H1 (cell line): ENCODE results near the gene CIB4. TPM values are rescaled to one million over a fixed set of nuclear protein-coding genes. Genes with fewer than 3 reads are reported as not detected.

Source experiments
- CTCF ChIA-PET: fragments of 300-600 bp; sonication (Branson Sonifier 250); formaldehyde crosslinking; loops from one replicate; lab custom pipeline; 2021; ENCODE audit not compliant: partially characterized antibody; lab: Charles Lee
- POLR2A ChIA-PET: fragments of 300-600 bp; sonication (Branson Sonifier 250); formaldehyde crosslinking; loops from one replicate; lab custom pipeline; 2021; ENCODE audit warnings: inconsistent platforms; ENCODE audit not compliant: partially characterized antibody; lab: Charles Lee
- DNase-seq, 2 experiments: peaks; one replicate each; pipeline versions ENCODE4 v3.0.0 to v3.0.0-alpha.2; 2010 to 2022; ENCODE audit warnings: low spot score in 2 of 2, low read depth in 1 of 2, mixed read lengths in 1 of 2
- FAIRE-seq: peaks from 2 replicates; lab custom pipeline; 2011; peaks lifted over from hg19 to GRCh38; lab: Jason Lieb, UNC
- H2AFZ ChIP-seq: 2 replicates; pipeline ENCODE4 v1.8.1; 2012; ENCODE audit warnings: low read length, inconsistent platforms
- H2AK5ac ChIP-seq: 2 replicates; pipeline ENCODE4 v1.6.1; 2013; ENCODE audit warnings: low read depth, low read length
- H2BK120ac ChIP-seq: replicated peaks from 2 replicates; pipeline ENCODE3; 2013; ENCODE audit warnings: low read depth, low read length, inconsistent platforms
- H2BK12ac ChIP-seq: 2 replicates; pipeline ENCODE4 v1.6.1; 2013; ENCODE audit warnings: low read depth, low read length
- H2BK15ac ChIP-seq: 2 replicates; pipeline ENCODE4 v1.6.1; 2013; ENCODE audit warnings: low read length
- H2BK20ac ChIP-seq: 2 replicates; pipeline ENCODE4 v1.6.1; 2013; ENCODE audit warnings: low read length
- H2BK5ac ChIP-seq: 2 replicates; pipeline ENCODE4 v1.6.1; 2013; ENCODE audit warnings: low read depth, low read length
- H3K14ac ChIP-seq: 2 replicates; pipeline ENCODE4 v1.6.1; 2013; ENCODE audit warnings: inconsistent platforms; ENCODE audit not compliant: insufficient read length
- H3K18ac ChIP-seq: 2 replicates; pipeline ENCODE4 v1.6.1; 2013; ENCODE audit warnings: low read length; ENCODE audit errors: extremely low read depth
- H3K23ac ChIP-seq: 2 replicates; pipeline ENCODE4 v1.6.1; 2013; ENCODE audit warnings: inconsistent platforms; ENCODE audit not compliant: insufficient read length
- H3K23me2 ChIP-seq: 2 replicates; pipeline ENCODE4 v1.6.1; 2013; ENCODE audit warnings: low read depth, low read length
- H3K27ac ChIP-seq: 2 replicates; pipeline ENCODE4 v1.6.1; 2011; ENCODE audit warnings: low read depth, low read length, inconsistent platforms
- H3K27me3 ChIP-seq, 4 experiments: replicated peaks in 1 of 4; 1 replicate in 1 of 4; 2 replicates in 3 of 4; pipeline versions ENCODE4 v1.6.1 to v1.8.1; 2011 to 2013; ENCODE audit warnings: low read length in 3 of 4, mild to moderate bottlenecking in 3 of 4, inconsistent platforms in 2 of 4, mixed read lengths in 2 of 4, moderate library complexity in 1 of 4; ENCODE audit not compliant: control insufficient read depth in 3 of 4, insufficient read depth in 3 of 4; ENCODE audit errors: extremely low read depth in 1 of 4
- H3K36me3 ChIP-seq, 4 experiments: 2 replicates each; pipeline versions ENCODE4 v1.6.1 to v1.8.1; 2011 to 2013; ENCODE audit warnings: mild to moderate bottlenecking in 4 of 4, low read length in 3 of 4, moderate library complexity in 2 of 4, control low read depth in 1 of 4, inconsistent platforms in 1 of 4; ENCODE audit not compliant: insufficient read depth in 4 of 4, control insufficient read depth in 2 of 4
- H3K4ac ChIP-seq: replicated peaks from 2 replicates; pipeline ENCODE3; 2013; ENCODE audit warnings: low read length, low read depth, mixed read lengths, inconsistent platforms; ENCODE audit not compliant: insufficient read length
- H3K4me1 ChIP-seq, 4 experiments: replicated peaks in 1 of 4; 1 replicate in 1 of 4; 2 replicates in 3 of 4; pipeline versions ENCODE4 v1.6.1 to v1.8.1; 2011 to 2013; ENCODE audit warnings: low read length in 3 of 4, inconsistent platforms in 2 of 4, mixed read lengths in 1 of 4; ENCODE audit not compliant: insufficient read depth in 4 of 4, control insufficient read depth in 3 of 4
- H3K4me2 ChIP-seq, 2 experiments: 2 replicates each; pipeline versions ENCODE4 v1.6.1 to v1.8.1; 2011 to 2013; ENCODE audit warnings: low read depth in 2 of 2, low read length in 2 of 2, control low read depth in 1 of 2, inconsistent platforms in 1 of 2, mild to moderate bottlenecking in 1 of 2; ENCODE audit not compliant: insufficient read depth in 1 of 2
- H3K4me3 ChIP-seq, 4 experiments: fragments of 200-600, 300-600 bp in 1 of 4; sonication (generic), shearing (Covaris generic), sonication (Bioruptor Twin) in 1 of 4; 2 replicates each; pipeline versions ENCODE4 v1.5.1 to v1.8.1; 2011 to 2016; ENCODE audit warnings: low read length in 4 of 4, low read depth in 3 of 4, control low read depth in 2 of 4, inconsistent platforms in 2 of 4, mild to moderate bottlenecking in 2 of 4, mixed read lengths in 1 of 4, moderate library complexity in 1 of 4; ENCODE audit not compliant: insufficient read depth in 2 of 4; ENCODE audit errors: extremely low read depth in 1 of 4
- H3K56ac ChIP-seq: replicated peaks from 2 replicates; pipeline ENCODE3; 2013; ENCODE audit warnings: low read depth, mild to moderate bottlenecking, mixed read lengths, low read length, inconsistent platforms; ENCODE audit not compliant: insufficient read length
- H3K79me1 ChIP-seq: 2 replicates; pipeline ENCODE4 v1.6.1; 2013; ENCODE audit warnings: low read depth, low read length, control low read depth
- H3K79me2 ChIP-seq, 2 experiments: 2 replicates each; pipeline versions ENCODE4 v1.6.1 to v1.8.1; 2012 to 2013; ENCODE audit warnings: low read length in 2 of 2, mild to moderate bottlenecking in 2 of 2, inconsistent platforms in 1 of 2; ENCODE audit not compliant: insufficient read depth in 2 of 2, control insufficient read depth in 1 of 2
- H3K9ac ChIP-seq, 4 experiments: replicated peaks in 1 of 4; 1 replicate in 1 of 4; 2 replicates in 3 of 4; pipeline versions ENCODE4 v1.6.1 to v1.8.1; 2011 to 2013; ENCODE audit warnings: low read depth in 3 of 4, low read length in 3 of 4, control low read depth in 2 of 4, mild to moderate bottlenecking in 2 of 4, moderate library complexity in 2 of 4, inconsistent platforms in 1 of 4; ENCODE audit errors: extremely low read depth in 1 of 4
- H3K9me3 ChIP-seq, 2 experiments: 2 replicates each; pipeline versions ENCODE4 v1.6.1 to v1.8.1; 2012 to 2013; ENCODE audit warnings: mild to moderate bottlenecking in 2 of 2, moderate library complexity in 2 of 2, control low read depth in 1 of 2, inconsistent platforms in 1 of 2, low read depth in 1 of 2, low read length in 1 of 2, mixed read lengths in 1 of 2; ENCODE audit not compliant: insufficient read depth in 2 of 2
- H4K20me1 ChIP-seq, 2 experiments: replicated peaks in 1 of 2; 2 replicates each; pipeline versions ENCODE3 to v1.8.1; 2011 to 2013; ENCODE audit warnings: inconsistent platforms in 2 of 2, low read length in 2 of 2, mild to moderate bottlenecking in 1 of 2; ENCODE audit not compliant: insufficient read depth in 2 of 2, control insufficient read depth in 1 of 2
- H4K5ac ChIP-seq: 2 replicates; pipeline ENCODE4 v1.6.1; 2013; ENCODE audit warnings: low read length, low read depth, mixed read lengths, inconsistent platforms; ENCODE audit not compliant: insufficient read length
- H4K8ac ChIP-seq: 2 replicates; pipeline ENCODE4 v1.8.0; 2013; ENCODE audit warnings: mild to moderate bottlenecking, moderate library complexity, low read length, inconsistent platforms; ENCODE audit not compliant: insufficient read depth; ENCODE audit errors: extremely low read depth
- H4K91ac ChIP-seq: replicated peaks from 2 replicates; pipeline ENCODE3; 2013; ENCODE audit warnings: low read length, mixed read lengths, inconsistent platforms; ENCODE audit not compliant: insufficient read length
- BCL11A ChIP-seq, 2 experiments: IDR thresholded peaks; one replicate each; pipeline ENCODE4 v1.6.1; 2011; ENCODE audit warnings: low read depth in 2 of 2, low read length in 2 of 2, mild to moderate bottlenecking in 2 of 2
- CBX5 ChIP-seq: fragments of 300-800, 300-1000 bp; sonication (generic); IDR thresholded peaks from 2 replicates; pipeline ENCODE4 v1.7.1; 2016; ENCODE audit warnings: antibody characterized with exemption, low read length, low read depth
- CEBPB ChIP-seq: IDR thresholded peaks from 2 replicates; pipeline ENCODE4 v1.6.1; 2012; ENCODE audit warnings: low read depth, low read length
- CHD2 ChIP-seq: IDR thresholded peaks from 2 replicates; pipeline ENCODE4 v1.6.1; 2012; ENCODE audit warnings: low read length, improper control_type of control experiment
- KDM1A ChIP-seq: fragments of 200-600, 300-600 bp; sonication (generic); IDR thresholded peaks from 2 replicates; pipeline ENCODE4 v1.7.1; 2016; ENCODE audit warnings: mild to moderate bottlenecking, low read length, borderline replicate concordance
- SP2 ChIP-seq: IDR thresholded peaks from 2 replicates; pipeline ENCODE4 v1.6.1; 2012; ENCODE audit warnings: mild to moderate bottlenecking, low read length, inconsistent platforms
- SP4 ChIP-seq: IDR thresholded peaks from 2 replicates; pipeline ENCODE4 v1.6.1; 2012; ENCODE audit warnings: low read length, inconsistent platforms
- WGBS, 2 experiments: shearing (Covaris generic) in 1 of 2; methylation state at CpG; one replicate each; pipeline versions ENCODE4 v1.1.6 to v1.1.7; 2013 to 2015; ENCODE audit warnings: low lambda C conversion rate in 2 of 2, mixed read lengths in 2 of 2, inconsistent platforms in 1 of 2, low coverage in 1 of 2, missing lambda C conversion rate in 1 of 2; ENCODE audit not compliant: insufficient replicate concordance in 2 of 2, insufficient coverage in 1 of 2, insufficient read length in 1 of 2; ENCODE audit errors: extremely low coverage in 1 of 2, missing lambda C conversion rate in 1 of 2; 5-methylcytosine and 5-hydroxymethylcytosine counted together
- polyA plus RNA-seq, 7 experiments: library from polyadenylated mRNA; depleted of rRNA in 3 of 7; stranded (reverse) in 5 of 7; unstranded in 2 of 7; fragments of >200 nt in 5 of 7; fragments of 200-250 nt in 2 of 7; gene quantifications; 1 replicate in 5 of 7; 2 replicates in 1 of 7; 4 replicates in 1 of 7; pipeline versions ENCODE4 v1.2.1 to v1.2.3, GENCODE V29; 2011 to 2013; ENCODE audit warnings: missing spikeins in 2 of 7, mixed read lengths in 2 of 7
- total RNA-seq: library from RNA; stranded (reverse); fragmentation: NEBNext Ultra II Directional; extraction: Animal tissue kit (Norgen Biotek cat#: 25700); gene quantifications from 2 replicates; pipeline ENCODE4 v1.2.1, GENCODE V29; 2021

Gene CIB4
- total and polyA plus RNA-seq, 2 of the 8 experiments (the other 6 are each of a cell fraction or from before 2014, with no cell fraction given), result not detected

DNA sequence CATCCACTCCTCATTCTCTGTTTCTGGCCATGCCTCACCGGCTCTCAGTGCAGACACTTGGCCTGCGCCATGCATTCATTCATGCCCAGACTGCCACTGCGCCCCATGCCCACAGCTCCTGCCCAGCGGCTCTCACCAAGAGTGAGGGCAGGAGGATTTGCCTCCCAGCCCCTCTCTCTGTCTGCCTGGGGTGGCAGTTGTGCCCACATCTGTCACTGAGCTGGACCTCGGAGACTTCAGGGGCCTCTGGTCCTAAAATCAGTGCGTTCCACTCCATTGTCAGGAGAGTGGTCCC is 75.1 kb downstream of the CIB4 start:
- Histone ChIP-seq H3K4me3 (no peak overlapping the region), H3K4me1 (peaks cover 6 to 14% (median 9%) of the 10 kb centered on the region in 4 experiments; a peak in 5 of 7 replicates), H2AFZ (no peak overlapping the region), H3K23ac (no peak overlapping the region), H3K23me2 (no peaks in the 10 kb centered on the region; the same call in 1 of the 2 replicates), H3K4me2 (no peak overlapping the region), H2AK5ac (no peak overlapping the region), H2BK5ac (no peak overlapping the region), H3K27me3 (peaks cover 0 to 16% (median 9%) of the 10 kb centered on the region in 4 experiments; a peak in 5 of 7 replicates), H2BK20ac (no peak overlapping the region), H3K56ac (no peak overlapping the region), H4K8ac (no peak overlapping the region), H3K9me3 (no peaks in the 10 kb centered on the region), H3K36me3 (no peaks in the 10 kb centered on the region), H4K5ac (no peak overlapping the region), H3K9ac (no peak overlapping the region), H2BK12ac (no peak overlapping the region), H4K91ac (no peak overlapping the region), H4K20me1 (no peaks in the 10 kb centered on the region), H2BK15ac (no peak overlapping the region), H3K18ac (no peak overlapping the region), H2BK120ac (no peak overlapping the region), H3K79me2 (no peaks in the 10 kb centered on the region), H3K14ac (no peak overlapping the region), H3K79me1 (no peaks in the 10 kb centered on the region), H3K27ac (no peak overlapping the region), H3K4ac (no peak overlapping the region)
- ChIA-PET CTCF (interaction anchor here (0.7 to 1.8 kb wide), 8 partner anchors 11 to 250 kb away, joined by 3 to 9 read pairs (median 4); no protein-coding TSS in a partner anchor), POLR2A (interaction anchor here (0.8 to 1.1 kb wide), 2 partner anchors 9 to 26 kb away, joined by 3 read pairs; no protein-coding TSS in a partner anchor)
- WGBS, 2 experiments, result 86% methylated on average over 6 of the region's 6 CpGs; no CpG with 5 or more reads in 1 of the 2 experiments
- TF ChIP-seq KDM1A (no peak), CBX5 (no peak), CHD2 (no peak), BCL11A (IDR thresholded peaks at IDR 0.05; ENCODE audit: low read depth in 2 of 2, low read length in 2 of 2) (no peak), SP2 (no peak), SP4 (no peak), CEBPB (no peak)
- DNase-seq, result no peak
- FAIRE-seq, result no peak
